ENCODE results near the gene RAP1GAP2.

Gene RAP1GAP2

GRCh38 chr17:2947996-2948550, 151.8 kb downstream of the RAP1GAP2 start:
- DNase-seq (ENCODE audit: low spot score) = no peak

- no peak for DNase-seq (ENCODE audit: low spot score)
Observed at GRCh38 chr17:2948721-2949468, 152.7 kb downstream of the RAP1GAP2 start.

GRCh38 chr17:2949469-2950044, 153.3 kb downstream of the RAP1GAP2 start:
- peak; percentile 34 for DNase-seq (ENCODE audit: low spot score)

GRCh38 chr17:2950846-2951245, 154.6 kb downstream of the RAP1GAP2 start:
- DNase-seq (ENCODE audit: low spot score) = no peak

- no peak for DNase-seq (ENCODE audit: low spot score)
Observed at GRCh38 chr17:2952174-2952845, 156.1 kb downstream of the RAP1GAP2 start.

- peak; percentile 85 for DNase-seq (ENCODE audit: low spot score)
Observed at GRCh38 chr17:2954898-2955445, 158.7 kb downstream of the RAP1GAP2 start.

- DNase-seq (ENCODE audit: low spot score) = no peak
Observed at GRCh38 chr17:2955931-2956582, 159.8 kb downstream of the RAP1GAP2 start.

GRCh38 chr17:2957631-2958286, 161.5 kb downstream of the RAP1GAP2 start:
- no peak for DNase-seq (ENCODE audit: low spot score)

- no peak for DNase-seq (ENCODE audit: low spot score)
Observed at GRCh38 chr17:2958706-2959222, 162.5 kb downstream of the RAP1GAP2 start.

- DNase-seq (ENCODE audit: low spot score) = no peak
Observed at GRCh38 chr17:2959371-2960130, 163.3 kb downstream of the RAP1GAP2 start.

- DNase-seq (ENCODE audit: low spot score) = no peak
Observed at GRCh38 chr17:2961446-2961845, 165.2 kb downstream of the RAP1GAP2 start.

GRCh38 chr17:2962236-2962635, 166.0 kb downstream of the RAP1GAP2 start:
- DNase-seq (ENCODE audit: low spot score) = no peak

GRCh38 chr17:2962729-2963128, 166.5 kb downstream of the RAP1GAP2 start:
- DNase-seq (ENCODE audit: low spot score) = no peak

GRCh38 chr17:2963332-2964027, 167.2 kb downstream of the RAP1GAP2 start:
- DNase-seq (ENCODE audit: low spot score) = no peak

- no peak for DNase-seq (ENCODE audit: low spot score)
Observed at GRCh38 chr17:2964028-2964356, 167.8 kb downstream of the RAP1GAP2 start.

- DNase-seq (ENCODE audit: low spot score) = no peak
Observed at GRCh38 chr17:2964370-2964769, 168.1 kb downstream of the RAP1GAP2 start.

- DNase-seq (ENCODE audit: low spot score) = no peak
Observed at GRCh38 chr17:2964831-2965230, 168.6 kb downstream of the RAP1GAP2 start.

- no peak for DNase-seq (ENCODE audit: low spot score)
Observed at GRCh38 chr17:2965621-2966595, 169.7 kb downstream of the RAP1GAP2 start.

GRCh38 chr17:2967515-2967914, 171.3 kb downstream of the RAP1GAP2 start:
- no peak for DNase-seq (ENCODE audit: low spot score)

All from LoVo (cell line).